Measurements from ENCODE around the gene MAVS. TPM values are rescaled to one million over a fixed set of nuclear protein-coding genes. Genes with fewer than 3 reads are reported as not detected.

The MAVS gene
- total RNA-seq, result 10 to 100 TPM; 32.4 to 33.0 TPM

GRCh38 chr20:3846740-3847428 lies at the start of gene MAVS:
Gene MAVS (plus strand): TSS chr20:3846834. CDS start chr20:3854625, 7,791 bp downstream.
- ChIA-PET POLR2A (no interaction called here), CTCF (interaction anchor here (1.1 kb wide), 1 partner anchor 79 kb away, joined by 5 read pairs; the partner anchor contains the start of gene ADISSP)

- ChIA-PET POLR2A (interaction anchor here (1.5 kb wide), 1 partner anchor 30 kb away, joined by 6 read pairs; the partner anchor contains the start of gene ADISSP), CTCF (interaction anchor here (3.2 kb wide), 1 partner anchor 23 kb away, joined by 16 read pairs; the partner anchor contains the start of gene AP5S1)
These were observed 49.4 kb upstream of the MAVS start for GRCh38 chr20:3797226-3797545.

DNA sequence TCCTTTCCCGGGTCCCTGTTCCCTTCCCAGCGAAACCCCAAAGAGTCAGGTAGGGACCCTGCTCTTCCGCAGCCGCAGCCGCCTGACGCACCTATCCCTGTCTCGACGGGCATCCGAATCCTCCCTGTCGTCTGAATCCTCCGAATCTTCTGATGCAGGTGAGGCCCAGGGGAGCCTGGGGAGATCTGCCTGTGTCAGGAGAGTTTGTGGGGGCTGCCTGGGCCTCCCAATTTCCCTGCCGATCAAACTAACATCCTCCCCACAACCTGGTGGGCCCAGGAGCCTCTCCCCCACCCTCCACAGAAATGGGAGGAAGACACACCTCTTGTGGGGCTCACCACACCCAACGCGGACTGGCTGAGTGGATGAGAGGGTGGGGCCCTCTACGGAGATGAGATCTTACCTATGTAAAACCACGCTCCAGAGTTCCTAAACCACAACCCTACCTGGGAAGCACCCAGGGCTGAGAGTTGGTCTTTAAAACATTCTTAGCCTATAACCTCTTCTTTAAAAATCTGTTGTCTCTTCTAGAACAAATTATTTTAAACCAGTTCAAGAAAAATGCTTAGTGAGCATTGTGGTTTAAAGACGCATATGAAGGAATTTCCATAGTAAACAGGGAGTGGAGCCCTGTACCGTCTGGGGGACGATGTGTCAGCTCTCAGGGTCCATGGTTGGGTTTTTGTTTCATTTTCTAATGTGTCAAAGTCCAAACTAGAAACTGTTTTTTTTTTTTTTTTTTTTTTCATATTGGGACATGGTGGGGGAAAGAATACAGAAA lies 48.9 kb upstream of the MAVS start:
- ChIA-PET POLR2A (interaction anchor here (1.5 kb wide), 1 partner anchor 30 kb away, joined by 6 read pairs; the partner anchor contains the start of gene ADISSP), CTCF (no interaction called here)

GRCh38 chr20:3798373-3798768 lies 48.3 kb upstream of the MAVS start:
- CTCF ChIA-PET, result no interaction called here
- POLR2A ChIA-PET, result no interaction called here

DNA sequence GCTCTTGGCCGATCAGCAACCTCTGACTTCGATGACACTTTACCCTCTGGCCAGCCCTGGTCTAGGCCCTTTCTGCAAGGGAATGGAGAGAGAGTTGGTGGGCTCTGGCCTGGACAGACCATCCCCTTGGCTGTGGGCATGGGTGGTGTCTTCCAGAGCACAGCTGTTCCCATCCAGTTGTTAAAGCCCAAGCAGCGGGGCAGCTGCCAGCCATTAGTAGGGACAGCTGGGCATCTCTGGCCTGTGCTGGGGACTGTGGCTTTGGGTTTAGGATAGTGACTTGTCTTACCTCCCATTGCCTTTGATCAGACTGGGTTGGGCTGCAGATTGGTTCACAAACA lies 47.8 kb upstream of the MAVS start:
- CTCF ChIA-PET, result interaction anchor here (1.0 to 1.4 kb wide), 2 partner anchors 21 to 22 kb away, joined by 4 to 12 read pairs; partner anchors contain the start of gene AP5S1
- POLR2A ChIA-PET, result interaction anchor here (0.5 to 2.1 kb wide), 2 partner anchors 17 to 390 kb away, joined by 3 to 5 read pairs; no protein-coding TSS in a partner anchor

DNA sequence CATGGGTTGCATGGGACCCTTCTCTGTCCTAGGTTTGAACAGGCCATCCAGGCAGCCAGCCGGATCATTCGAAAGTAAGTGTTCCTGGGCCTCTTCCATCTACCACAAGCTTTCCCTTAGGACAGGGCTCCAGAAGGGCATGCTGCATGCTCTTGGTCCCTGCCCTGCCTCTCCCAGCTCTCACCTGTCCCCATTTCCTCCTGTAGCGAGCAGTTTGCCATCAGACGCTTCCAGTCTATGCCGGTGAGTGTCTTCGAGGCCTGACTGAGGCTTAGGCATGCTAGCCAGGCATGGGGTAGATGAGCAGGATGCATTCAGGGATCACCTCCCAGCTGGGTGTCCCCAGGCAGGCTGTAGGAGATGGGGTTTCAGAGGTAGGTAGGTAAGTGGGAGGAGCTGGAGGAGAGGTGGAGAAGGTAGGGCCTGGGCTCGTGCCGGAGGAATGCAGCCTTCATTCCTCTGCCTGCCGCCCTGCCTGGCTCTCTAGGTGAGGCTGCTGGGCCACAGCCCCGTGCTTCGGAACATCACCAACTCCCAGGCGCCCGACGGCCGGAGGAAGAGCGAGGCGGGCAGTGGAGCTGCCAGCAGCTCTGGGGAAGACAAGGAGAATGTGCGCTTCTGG lies 46.3 kb upstream of the MAVS start:
- POLR2A ChIA-PET, result interaction anchor here (0.6 to 2.1 kb wide), 2 partner anchors 9 to 15 kb away, joined by 4 to 5 read pairs; no protein-coding TSS in a partner anchor
- CTCF ChIA-PET, result interaction anchor here (0.6 to 1.5 kb wide), 6 partner anchors 11 to 55 kb away, joined by 3 to 12 read pairs (median 4); partner anchors contain the start of genes AP5S1 and CENPB

- POLR2A ChIA-PET, result interaction anchor here (0.6 to 2.1 kb wide), 2 partner anchors 9 to 15 kb away, joined by 4 to 5 read pairs; no protein-coding TSS in a partner anchor
- CTCF ChIA-PET, result interaction anchor here (0.9 to 1.5 kb wide), 4 partner anchors 10 to 242 kb away, joined by 3 to 6 read pairs (median 4); no protein-coding TSS in a partner anchor
These were observed 45.8 kb upstream of the MAVS start for GRCh38 chr20:3800878-3801260.

- POLR2A ChIA-PET, result interaction anchor here (0.6 kb wide), 2 partner anchors 8 to 44 kb away, joined by 4 to 6 read pairs; no protein-coding TSS in a partner anchor
These were observed 45.3 kb upstream of the MAVS start for GRCh38 chr20:3801299-3801698.

GRCh38 chr20:3801846-3802245 lies 44.8 kb upstream of the MAVS start:
- ChIA-PET POLR2A (interaction anchor here (0.6 kb wide), 1 partner anchor 43 kb away, joined by 6 read pairs; no protein-coding TSS in a partner anchor), CTCF (interaction anchor here (0.9 kb wide), 1 partner anchor 241 kb away, joined by 3 read pairs; no protein-coding TSS in a partner anchor)

More at GRCh38 chr20:3801299-3801698, 45.3 kb upstream of the MAVS start:
- CTCF ChIA-PET, result interaction anchor here (0.9 to 1.5 kb wide), 4 partner anchors 10 to 241 kb away, joined by 3 to 6 read pairs (median 4); no protein-coding TSS in a partner anchor

GRCh38 chr20:3802524-3803239 lies 44.0 kb upstream of the MAVS start:
- CTCF ChIA-PET, result interaction anchor here (2.0 kb wide), 1 partner anchor 18 kb away, joined by 5 read pairs; the partner anchor contains the start of gene AP5S1

DNA sequence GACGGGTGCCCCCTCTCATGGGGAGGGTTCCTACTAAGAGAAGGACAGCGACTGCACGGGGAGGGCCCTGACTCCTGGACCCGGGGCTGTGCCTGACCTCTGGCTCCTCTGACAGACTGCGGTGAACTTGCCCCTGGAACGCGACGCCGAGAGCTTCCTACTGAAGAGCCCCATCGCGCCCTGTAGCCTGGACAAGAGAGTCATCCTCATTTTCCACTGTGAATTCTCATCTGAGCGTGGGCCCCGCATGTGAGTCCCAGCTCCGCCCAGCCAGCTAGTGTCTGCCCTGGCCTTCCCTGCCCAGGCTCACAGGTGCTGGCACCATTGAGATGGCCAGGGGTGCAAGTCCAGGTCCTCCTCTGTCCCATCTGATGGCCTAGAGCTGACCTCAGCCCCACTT lies 43.3 kb upstream of the MAVS start:
- CTCF ChIA-PET, result interaction anchor here (2.0 kb wide), 1 partner anchor 17 kb away, joined by 5 read pairs; the partner anchor contains the start of gene AP5S1
- POLR2A ChIA-PET, result no interaction called here

More at GRCh38 chr20:3802524-3803239, 44.0 kb upstream of the MAVS start:
- POLR2A ChIA-PET, result no interaction called here

DNA sequence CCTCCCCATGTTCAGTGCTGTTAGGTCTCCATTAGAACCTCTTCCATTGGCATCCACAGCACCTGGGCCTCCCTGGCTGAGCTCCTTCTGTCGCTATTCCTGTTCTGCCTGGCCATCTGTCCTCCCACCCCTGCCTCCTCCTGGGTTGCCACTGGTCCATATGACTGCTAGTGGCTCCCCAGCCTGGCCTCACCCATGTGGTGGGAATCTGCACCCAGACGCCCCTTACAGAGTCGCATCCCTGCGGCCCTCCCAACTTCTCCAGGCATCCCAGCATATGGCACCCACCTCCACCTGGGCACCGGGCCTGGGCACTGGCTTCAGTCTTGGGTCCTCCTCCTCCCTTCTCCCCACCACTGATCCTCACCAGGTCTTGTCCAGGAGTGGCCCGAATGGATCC lies 42.8 kb upstream of the MAVS start:
- POLR2A ChIA-PET, result no interaction called here
- CTCF ChIA-PET, result interaction anchor here (0.6 to 2.0 kb wide), 2 partner anchors 16 to 92 kb away, joined by 3 to 5 read pairs; partner anchors contain the start of gene AP5S1

DNA sequence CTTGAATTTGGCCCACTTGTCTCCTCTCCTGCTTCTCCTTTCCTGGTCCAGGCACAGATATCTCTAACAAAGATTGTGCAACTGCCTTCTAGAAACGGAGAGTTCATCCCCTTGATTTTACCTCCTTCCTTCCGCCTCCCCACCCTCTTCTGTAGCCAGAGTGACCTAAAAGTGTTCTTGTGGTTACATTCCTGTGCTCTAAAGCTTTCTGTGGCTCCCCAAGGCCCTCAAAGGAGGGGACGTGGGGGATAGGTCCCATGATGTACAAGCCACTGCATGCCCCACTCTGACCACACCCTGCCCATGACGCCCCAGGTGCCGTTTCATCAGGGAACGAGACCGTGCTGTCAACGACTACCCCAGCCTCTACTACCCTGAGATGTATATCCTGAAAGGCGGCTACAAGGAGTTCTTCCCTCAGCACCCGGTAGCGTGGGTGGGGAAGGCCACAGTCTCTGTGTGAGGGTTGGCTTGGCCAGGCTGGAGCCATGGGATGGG lies 42.3 kb upstream of the MAVS start:
- ChIA-PET CTCF (interaction anchor here (0.6 to 2.0 kb wide), 3 partner anchors 15 to 91 kb away, joined by 3 to 5 read pairs (median 3); partner anchors contain the start of gene AP5S1), POLR2A (no interaction called here)

- POLR2A ChIA-PET, result no interaction called here
These were observed 41.9 kb upstream of the MAVS start for GRCh38 chr20:3804781-3805180.

GRCh38 chr20:3808544-3808943 lies 38.1 kb upstream of the MAVS start:
- POLR2A ChIA-PET, result interaction anchor here (0.6 kb wide), 1 partner anchor 334 kb away, joined by 3 read pairs; no protein-coding TSS in a partner anchor
- CTCF ChIA-PET, result interaction anchor here (0.6 kb wide), 1 partner anchor 8 kb away, joined by 3 read pairs; no protein-coding TSS in a partner anchor

More at GRCh38 chr20:3804781-3805180, 41.9 kb upstream of the MAVS start:
- CTCF ChIA-PET, result interaction anchor here (0.6 to 1.0 kb wide), 2 partner anchors 15 to 277 kb away, joined by 3 to 4 read pairs; no protein-coding TSS in a partner anchor

- POLR2A ChIA-PET, result interaction anchor here (0.6 to 0.9 kb wide), 7 partner anchors 9 to 621 kb away, joined by 3 to 4 read pairs (median 3); partner anchors contain the start of genes ADISSP, AP5S1, CDC25B and CENPB
- CTCF ChIA-PET, result interaction anchor here (0.8 to 3.6 kb wide), 6 partner anchors 9 to 135 kb away, joined by 3 to 19 read pairs (median 8); partner anchors contain the start of genes AP5S1, CDC25B and CENPB
These were observed 35.0 kb upstream of the MAVS start for GRCh38 chr20:3811467-3812258.

DNA sequence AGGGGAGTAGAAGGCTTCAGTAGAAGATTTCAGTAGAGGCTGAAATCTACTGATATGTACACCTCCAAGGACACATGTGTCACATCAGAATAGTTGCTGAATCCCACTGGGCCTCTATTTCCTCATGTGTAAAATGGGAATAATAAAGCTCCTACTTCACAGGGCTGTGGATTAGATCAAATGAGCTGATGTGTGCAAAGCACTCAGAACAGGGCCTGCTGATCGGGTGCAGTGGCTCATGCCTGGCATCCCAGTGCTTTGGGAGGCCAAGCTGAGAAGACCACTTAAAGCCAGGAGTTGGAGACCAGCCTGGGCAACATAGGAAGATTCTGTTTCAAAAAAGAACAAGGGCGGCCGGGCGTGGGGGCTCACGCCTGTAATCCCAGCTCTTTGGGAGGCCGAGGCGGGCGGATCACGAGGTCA lies 34.4 kb upstream of the MAVS start:
- ChIA-PET POLR2A (interaction anchor here (0.6 to 0.9 kb wide), 2 partner anchors 8 to 44 kb away, joined by 3 read pairs; partner anchors contain the start of genes ADISSP and AP5S1), CTCF (interaction anchor here (1.5 to 3.6 kb wide), 6 partner anchors 8 to 44 kb away, joined by 3 to 19 read pairs (median 10); partner anchors contain the start of genes AP5S1, CDC25B and CENPB)
